NCI-H524 (cell line): ENCODE measurements around the gene MYOT.

ENCODE experiments used
- DNase-seq, 2 experiments: peaks; one replicate each; lab custom pipeline; 2025; lab: John Stamatoyannopoulos, UW

MYOT gene

GRCh38 chr5:137901011-137901817 is 33.6 kb downstream of the MYOT start:
- no peak for DNase-seq

GRCh38 chr5:137902408-137903133 is 34.9 kb downstream of the MYOT start:
- no peak for DNase-seq

- no peak for DNase-seq
Observed at GRCh38 chr5:137914758-137915157, 47.1 kb downstream of the MYOT start.

GRCh38 chr5:137916923-137917322 is 49.3 kb downstream of the MYOT start:
- DNase-seq = no peak

- DNase-seq = no peak
Observed at GRCh38 chr5:137921931-137922330, 54.3 kb downstream of the MYOT start.

- DNase-seq = no peak
Observed at GRCh38 chr5:137923856-137924255, 56.2 kb downstream of the MYOT start.

GRCh38 chr5:137932800-137933199 is 65.1 kb downstream of the MYOT start:
- DNase-seq = no peak

GRCh38 chr5:137933491-137933911 is 65.8 kb downstream of the MYOT start:
- DNase-seq = peak in 1 of 2 experiments; percentile 13

GRCh38 chr5:137935190-137935589 is 67.5 kb downstream of the MYOT start:
- no peak for DNase-seq

GRCh38 chr5:137935694-137936093 is 68.0 kb downstream of the MYOT start:
- DNase-seq = no peak
